Smooth muscle cell (in vitro differentiated cells): Measurements from ENCODE around the gene PIWIL1. TPM values are rescaled to one million over a fixed set of nuclear protein-coding genes. Genes with fewer than 3 reads are reported as not detected.

Experiments
- DNase-seq: peaks from one replicate; lab custom pipeline; 2025; ENCODE audit not compliant: unreplicated experiment; lab: John Stamatoyannopoulos, UW
- H2AFZ ChIP-seq: fragments of 200-600 bp; sonication (generic); 2 replicates; pipeline ENCODE4 v1.6.0; 2016; ENCODE audit warnings: antibody characterized with exemption, low read depth, mild to moderate bottlenecking
- H3F3A ChIP-seq: fragments of 200-600 bp; sonication (generic); 2 replicates; pipeline ENCODE4 v1.6.0; 2017; ENCODE audit warnings: antibody characterized with exemption, low read depth
- H3K27ac ChIP-seq: fragments of 200-600 bp; sonication (generic); 2 replicates; pipeline ENCODE4 v1.5.1; 2016; ENCODE audit warnings: low read depth, mild to moderate bottlenecking
- H3K27me3 ChIP-seq: fragments of 200-600 bp; sonication (generic); 2 replicates; pipeline ENCODE4 v1.6.1; 2016; ENCODE audit warnings: low read depth, mild to moderate bottlenecking
- H3K36me3 ChIP-seq: fragments of 200-600 bp; sonication (generic); 2 replicates; pipeline ENCODE4 v1.5.1; 2016; ENCODE audit warnings: low read depth
- H3K4me1 ChIP-seq: fragments of 200-600 bp; sonication (generic); 2 replicates; pipeline ENCODE4 v1.5.1; 2016; ENCODE audit warnings: low read depth
- H3K4me2 ChIP-seq: fragments of 200-600 bp; sonication (generic); 2 replicates; pipeline ENCODE4 v1.6.0; 2016; ENCODE audit warnings: mild to moderate bottlenecking
- H3K4me3 ChIP-seq: fragments of 200-600 bp; sonication (generic); 2 replicates; pipeline ENCODE4 v1.5.1; 2016; ENCODE audit warnings: mild to moderate bottlenecking
- H3K79me2 ChIP-seq: fragments of 200-600 bp; sonication (generic); 2 replicates; pipeline ENCODE4 v1.6.0; 2016; ENCODE audit warnings: low read depth, mild to moderate bottlenecking
- H3K9ac ChIP-seq: fragments of 200-600 bp; sonication (generic); 2 replicates; pipeline ENCODE4 v1.6.0; 2016; ENCODE audit warnings: low read depth
- H3K9me3 ChIP-seq: fragments of 200-600 bp; sonication (generic); replicated peaks from 2 replicates; pipeline ENCODE4 v1.5.1; 2016; ENCODE audit warnings: low read depth
- H4K20me1 ChIP-seq: fragments of 200-600 bp; sonication (generic); 2 replicates; pipeline ENCODE4 v1.6.0; 2016; ENCODE audit warnings: low read depth
- WGBS: methylation state at CpG from one replicate; pipeline ENCODE4 v1.1.7; 2016; ENCODE audit warnings: low lambda C conversion rate; 5-methylcytosine and 5-hydroxymethylcytosine counted together
- polyA plus RNA-seq: library from polyadenylated mRNA; unstranded; fragments of >200 nt; fragmentation: Nextera tagmentation; extraction: Ambion mirVana; gene quantifications from 2 replicates; pipeline ENCODE4 v1.2.1, GENCODE V29; 2016
- total RNA-seq: library from RNA; depleted of rRNA; stranded (reverse); fragments of >200 nt; gene quantifications from 2 replicates; pipeline ENCODE4 v1.2.3, GENCODE V29; 2014
- TF ChIP-seq, protein P1 (sequence below): fragments of 200-600 bp; sonication (generic); IDR thresholded peaks from 2 replicates; pipeline ENCODE4 v1.5.1; 2017; ENCODE audit warnings: borderline replicate concordance, mild to moderate bottlenecking, antibody characterized with exemption; ENCODE audit not compliant: insufficient read depth, poor library complexity, severe bottlenecking

The PIWIL1 gene
- total and polyA plus RNA-seq, 2 experiments from 2014 or later, result not detected

DNA sequence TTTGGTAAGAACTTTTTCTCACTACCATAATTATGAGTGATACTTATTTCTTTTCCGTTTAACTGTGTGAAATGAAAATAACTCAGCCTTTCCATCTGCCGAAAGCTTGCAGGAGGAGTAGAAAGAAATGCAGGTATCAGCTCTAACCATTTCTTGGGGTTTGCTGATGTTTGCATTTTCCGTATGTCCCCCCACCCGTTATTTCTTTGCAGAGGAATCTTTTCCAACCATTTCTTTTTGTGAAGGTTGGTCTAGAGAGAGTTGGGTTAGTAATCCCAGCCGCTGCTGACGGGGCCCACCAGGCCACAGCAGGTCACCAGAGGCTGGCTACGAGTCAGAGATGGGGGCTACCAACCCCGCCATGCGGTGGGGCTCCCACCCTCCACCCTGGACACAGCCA lies 7.0 kb upstream of the PIWIL1 start:
- Histone ChIP-seq H4K20me1 (no peaks in the 10 kb centered on the region), H3F3A (no peaks in the 10 kb centered on the region), H3K36me3 (no peaks in the 10 kb centered on the region), H3K4me3 (no peak overlapping the region), H3K27me3 (peaks cover 9% of the 10 kb centered on the region), H2AFZ (no peak overlapping the region), H3K9ac (no peak overlapping the region), H3K27ac (no peak overlapping the region), H3K4me1 (no peaks in the 10 kb centered on the region), H3K9me3 (no peaks in the 10 kb centered on the region), H3K79me2 (no peaks in the 10 kb centered on the region), H3K4me2 (no peak overlapping the region)
- 93% methylated on average over 9 of the region's 9 CpGs for WGBS
- no peak for DNase-seq
- TF ChIP-seq, protein P1, sequence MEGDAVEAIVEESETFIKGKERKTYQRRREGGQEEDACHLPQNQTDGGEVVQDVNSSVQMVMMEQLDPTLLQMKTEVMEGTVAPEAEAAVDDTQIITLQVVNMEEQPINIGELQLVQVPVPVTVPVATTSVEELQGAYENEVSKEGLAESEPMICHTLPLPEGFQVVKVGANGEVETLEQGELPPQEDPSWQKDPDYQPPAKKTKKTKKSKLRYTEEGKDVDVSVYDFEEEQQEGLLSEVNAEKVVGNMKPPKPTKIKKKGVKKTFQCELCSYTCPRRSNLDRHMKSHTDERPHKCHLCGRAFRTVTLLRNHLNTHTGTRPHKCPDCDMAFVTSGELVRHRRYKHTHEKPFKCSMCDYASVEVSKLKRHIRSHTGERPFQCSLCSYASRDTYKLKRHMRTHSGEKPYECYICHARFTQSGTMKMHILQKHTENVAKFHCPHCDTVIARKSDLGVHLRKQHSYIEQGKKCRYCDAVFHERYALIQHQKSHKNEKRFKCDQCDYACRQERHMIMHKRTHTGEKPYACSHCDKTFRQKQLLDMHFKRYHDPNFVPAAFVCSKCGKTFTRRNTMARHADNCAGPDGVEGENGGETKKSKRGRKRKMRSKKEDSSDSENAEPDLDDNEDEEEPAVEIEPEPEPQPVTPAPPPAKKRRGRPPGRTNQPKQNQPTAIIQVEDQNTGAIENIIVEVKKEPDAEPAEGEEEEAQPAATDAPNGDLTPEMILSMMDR, result no peak

DNA sequence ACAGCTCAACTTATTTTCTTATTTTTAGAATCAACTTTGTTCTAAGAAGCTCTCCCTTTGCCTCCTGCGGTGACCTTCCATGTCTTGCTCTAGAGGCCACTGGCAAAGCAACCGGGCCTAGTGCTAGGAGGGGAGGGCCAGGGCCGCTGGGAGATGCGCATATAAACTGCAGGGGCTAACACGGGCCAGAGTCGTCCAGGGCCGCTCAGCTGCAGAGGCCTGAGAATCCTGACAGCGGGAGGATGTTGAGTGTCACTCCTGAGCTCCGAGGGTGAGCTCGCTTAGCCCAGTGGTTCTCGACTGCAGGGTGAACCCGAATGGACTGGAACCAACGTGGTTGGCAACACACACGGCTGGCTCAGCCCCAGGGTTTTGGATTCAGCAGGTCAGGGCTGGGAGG lies 6.5 kb upstream of the PIWIL1 start:
- WGBS, result 68% methylated on average over 14 of the region's 14 CpGs
- Histone ChIP-seq H3K36me3 (no peaks in the 10 kb centered on the region), H3F3A (no peaks in the 10 kb centered on the region), H3K9me3 (no peaks in the 10 kb centered on the region), H3K79me2 (no peaks in the 10 kb centered on the region), H3K4me3 (no peak overlapping the region), H3K27ac (no peak overlapping the region), H4K20me1 (no peaks in the 10 kb centered on the region), H3K4me1 (no peaks in the 10 kb centered on the region), H2AFZ (no peak overlapping the region), H3K27me3 (peaks cover 9% of the 10 kb centered on the region), H3K9ac (no peak overlapping the region), H3K4me2 (no peak overlapping the region)
- TF ChIP-seq, protein P1, result no peak
- DNase-seq, result no peak

DNA sequence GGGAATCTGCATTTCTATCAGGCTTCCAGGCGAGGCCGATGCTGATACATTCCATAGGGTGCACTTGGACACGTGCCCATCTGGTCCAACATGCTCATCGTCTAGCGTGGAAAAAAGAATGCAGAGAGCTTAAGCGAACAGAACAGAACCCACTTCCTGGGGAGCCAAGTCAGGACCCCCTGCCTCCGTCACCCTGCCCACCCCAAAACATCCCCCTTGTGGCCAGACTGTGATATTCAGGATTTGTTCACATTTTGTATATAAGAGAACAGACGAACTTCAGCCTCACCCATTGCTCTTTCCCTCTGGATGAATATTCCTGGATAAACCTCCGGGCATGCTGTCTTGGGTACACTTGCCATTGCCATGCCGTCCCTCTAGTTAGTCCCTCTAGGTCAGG lies 4.3 kb upstream of the PIWIL1 start:
- no peaks in the 10 kb centered on the region for H3K4me1 ChIP-seq
- no peaks in the 10 kb centered on the region for H3F3A ChIP-seq
- H3K9me3 ChIP-seq, result no peaks in the 10 kb centered on the region
- no peak overlapping the region for H3K27ac ChIP-seq
- H3K36me3 ChIP-seq, result no peaks in the 10 kb centered on the region
- no peaks in the 10 kb centered on the region for H3K79me2 ChIP-seq
- TF ChIP-seq, protein P1, result no peak
- no peak overlapping the region for H3K4me3 ChIP-seq
- no peak overlapping the region for H3K9ac ChIP-seq
- no peak overlapping the region for H2AFZ ChIP-seq
- H3K27me3 ChIP-seq, result peaks cover 6% of the 10 kb centered on the region
- H3K4me2 ChIP-seq, result no peak overlapping the region
- DNase-seq, result no peak
- H4K20me1 ChIP-seq, result no peaks in the 10 kb centered on the region
- 76% methylated on average over 10 of the region's 10 CpGs for WGBS

DNA sequence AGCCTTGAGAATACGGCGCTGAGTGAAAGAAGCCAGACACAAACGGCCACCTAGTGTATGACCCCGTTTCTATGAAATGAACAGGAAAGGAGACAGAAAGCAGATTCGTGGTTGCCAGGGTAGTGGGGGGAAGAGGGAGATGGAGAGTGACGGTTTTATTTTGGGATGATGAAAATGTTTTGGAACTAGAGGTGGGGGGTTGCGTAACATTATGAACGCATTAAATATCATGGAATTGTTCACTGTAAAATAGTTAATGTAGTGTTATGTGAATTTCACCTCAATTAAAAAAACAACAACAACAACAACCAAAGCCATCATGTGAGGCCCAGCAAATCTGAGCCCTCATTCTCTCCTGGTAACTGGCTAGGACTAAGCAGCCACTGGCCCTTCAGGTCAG lies 3.3 kb upstream of the PIWIL1 start:
- TF ChIP-seq, protein P1, result no peak
- no peak overlapping the region for H3K4me3 ChIP-seq
- no peaks in the 10 kb centered on the region for H3K9me3 ChIP-seq

More for the DNA sequence above, 3.3 kb upstream of the PIWIL1 start:
- Histone ChIP-seq H3F3A (no peaks in the 10 kb centered on the region), H3K27me3 (peaks cover 6% of the 10 kb centered on the region), H3K9ac (no peak overlapping the region), H4K20me1 (no peaks in the 10 kb centered on the region), H2AFZ (no peak overlapping the region), H3K36me3 (no peaks in the 10 kb centered on the region), H3K4me2 (no peak overlapping the region), H3K79me2 (no peaks in the 10 kb centered on the region), H3K4me1 (no peaks in the 10 kb centered on the region), H3K27ac (no peak overlapping the region)
- WGBS, result 82% methylated on average over 8 of the region's 8 CpGs
- DNase-seq, result no peak
